Neuronal stem cell (in vitro differentiated cells): ENCODE measurements around the gene KSR2.
"Not testable (repeated sequence)": the region's sequence is repeated elsewhere in the genome, so short reads cannot be mapped to it uniquely, and the experiment has no call there.

Source experiments
- DNase-seq: peaks from one replicate; pipeline ENCODE4 v3.0.0-alpha.2; 2013; ENCODE audit warnings: low spot score
- H2AFZ ChIP-seq: one replicate; pipeline ENCODE4 v1.6.1; 2013; ENCODE audit warnings: mild to moderate bottlenecking, low read length, inconsistent platforms
- H2AK5ac ChIP-seq: 2 replicates; pipeline ENCODE4 v1.6.1; 2013; ENCODE audit warnings: low read depth, mild to moderate bottlenecking, inconsistent platforms, low read length, moderate library complexity, mixed read lengths
- H2BK120ac ChIP-seq: 2 replicates; pipeline ENCODE4 v1.6.1; 2013; ENCODE audit warnings: low read depth, mild to moderate bottlenecking, inconsistent platforms, low read length, moderate library complexity, mixed read lengths
- H2BK12ac ChIP-seq: one replicate; pipeline ENCODE4 v1.6.1; 2013; ENCODE audit warnings: low read length, inconsistent platforms
- H2BK15ac ChIP-seq: 2 replicates; pipeline ENCODE4 v1.6.1; 2013; ENCODE audit warnings: mild to moderate bottlenecking, low read length, inconsistent platforms, mixed read lengths
- H2BK5ac ChIP-seq: one replicate; pipeline ENCODE4 v1.6.1; 2013; ENCODE audit warnings: inconsistent platforms, mild to moderate bottlenecking, low read length, moderate library complexity
- H3K14ac ChIP-seq: one replicate; pipeline ENCODE4 v1.6.1; 2013; ENCODE audit warnings: low read length, inconsistent platforms
- H3K18ac ChIP-seq: 2 replicates; pipeline ENCODE4 v1.6.1; 2013; ENCODE audit warnings: low read length, inconsistent platforms
- H3K23ac ChIP-seq: 2 replicates; pipeline ENCODE4 v1.6.1; 2013; ENCODE audit warnings: low read depth, mild to moderate bottlenecking, mixed read lengths, low read length, inconsistent platforms; ENCODE audit not compliant: poor library complexity
- H3K27ac ChIP-seq: replicated peaks from 3 replicates; pipeline ENCODE4 v1.5.1; 2013; ENCODE audit warnings: low read length, inconsistent platforms
- H3K27me3 ChIP-seq, 3 experiments: 2 replicates each; pipeline ENCODE4 v1.6.1; 2013; ENCODE audit warnings: low read length in 3 of 3, mild to moderate bottlenecking in 2 of 3, inconsistent platforms in 1 of 3, low read depth in 1 of 3, mixed read lengths in 1 of 3, moderate library complexity in 1 of 3; ENCODE audit not compliant: control insufficient read depth in 3 of 3, insufficient read depth in 3 of 3
- H3K36me3 ChIP-seq, 2 donors: replicated peaks in 1 of 2; 2 replicates each; pipeline ENCODE4 v1.6.1; 2013; ENCODE audit warnings: low read length in 2 of 2; ENCODE audit not compliant: control insufficient read depth in 2 of 2, insufficient read depth in 2 of 2
- H3K4ac ChIP-seq: 2 replicates; pipeline ENCODE4 v1.6.1; 2013; ENCODE audit warnings: inconsistent platforms, mild to moderate bottlenecking, low read length, moderate library complexity
- H3K4me1 ChIP-seq, 2 donors: 1 replicate in 1 of 2; 2 replicates in 1 of 2; pipeline ENCODE4 v1.6.1; 2013; ENCODE audit warnings: low read length in 2 of 2, low read depth in 1 of 2; ENCODE audit not compliant: control insufficient read depth in 2 of 2, insufficient read depth in 1 of 2
- H3K4me2 ChIP-seq: one replicate; pipeline ENCODE4 v1.6.1; 2013; ENCODE audit warnings: mild to moderate bottlenecking, low read length, inconsistent platforms; ENCODE audit not compliant: insufficient read depth, poor library complexity, severe bottlenecking
- H3K4me3 ChIP-seq, 2 donors: 2 replicates each; pipeline ENCODE4 v1.5.1; 2013; ENCODE audit warnings: low read length in 2 of 2, mild to moderate bottlenecking in 2 of 2, inconsistent platforms in 1 of 2, moderate library complexity in 1 of 2
- H3K79me1 ChIP-seq: one replicate; pipeline ENCODE4 v1.6.1; 2013; ENCODE audit warnings: low read depth, mild to moderate bottlenecking, inconsistent platforms, low read length, moderate library complexity
- H3K9ac ChIP-seq: one replicate; pipeline ENCODE4 v1.6.1; 2013; ENCODE audit warnings: mild to moderate bottlenecking, low read depth, low read length, inconsistent platforms; ENCODE audit not compliant: poor library complexity
- H3K9me3 ChIP-seq, 2 donors: replicated peaks in 1 of 2; 2 replicates each; pipeline versions ENCODE3 to v1.6.1; 2013; ENCODE audit warnings: low read length in 2 of 2, mild to moderate bottlenecking in 2 of 2, inconsistent platforms in 1 of 2, low read depth in 1 of 2, mixed read lengths in 1 of 2, moderate library complexity in 1 of 2; ENCODE audit not compliant: control insufficient read depth in 2 of 2, insufficient read depth in 1 of 2
- H4K8ac ChIP-seq: one replicate; pipeline ENCODE4 v1.6.1; 2013; ENCODE audit warnings: low read depth, mild to moderate bottlenecking, inconsistent platforms, low read length, moderate library complexity
- H4K91ac ChIP-seq: one replicate; pipeline ENCODE4 v1.6.1; 2013; ENCODE audit warnings: low read length, low read depth, mild to moderate bottlenecking, inconsistent platforms; ENCODE audit not compliant: poor library complexity
- WGBS, 2 donors: extraction: QIAGEN DNeasy Blood & Tissue Kit; methylation state at CpG; one replicate each; pipeline ENCODE4 v1.1.7; 2013; ENCODE audit warnings: missing lambda C conversion rate in 2 of 2, mixed read lengths in 1 of 2; ENCODE audit not compliant: insufficient read length in 2 of 2, insufficient replicate concordance in 1 of 2; ENCODE audit errors: extremely low coverage in 2 of 2; 5-methylcytosine and 5-hydroxymethylcytosine counted together

The KSR2 gene

GRCh38 chr12:118011377-118011776 is 42.6 kb upstream of the KSR2 start:
- H2BK12ac ChIP-seq: no peak overlapping the region
- no peak overlapping the region for H3K14ac ChIP-seq
- no peak overlapping the region for H3K4ac ChIP-seq
- no peak overlapping the region for H2BK15ac ChIP-seq
- DNase-seq: no peak
- H3K4me1 ChIP-seq: peaks cover 2 to 4% of the 10 kb centered on the region in 2 donors
- no peak overlapping the region for H3K4me2 ChIP-seq
- H3K27me3 ChIP-seq: no peaks in the 10 kb centered on the region
- no peak overlapping the region for H2AK5ac ChIP-seq
- H2BK120ac ChIP-seq: no peak overlapping the region
- no peaks in the 10 kb centered on the region for H3K9me3 ChIP-seq
- no peak overlapping the region for H3K9ac ChIP-seq
- no peaks in the 10 kb centered on the region for H3K36me3 ChIP-seq
- H3K4me3 ChIP-seq: no peak overlapping the region
- H2BK5ac ChIP-seq: no peak overlapping the region
- no peak overlapping the region for H4K8ac ChIP-seq
- no peak overlapping the region for H3K18ac ChIP-seq
- H3K79me1 ChIP-seq: no peaks in the 10 kb centered on the region
- no peak overlapping the region for H3K27ac ChIP-seq
- no CpG with 5 or more reads among the region's 3 CpGs for WGBS, 2 donors
- no peak overlapping the region for H3K23ac ChIP-seq
- H4K91ac ChIP-seq: no peak overlapping the region
- H2AFZ ChIP-seq: no peak overlapping the region

DNA sequence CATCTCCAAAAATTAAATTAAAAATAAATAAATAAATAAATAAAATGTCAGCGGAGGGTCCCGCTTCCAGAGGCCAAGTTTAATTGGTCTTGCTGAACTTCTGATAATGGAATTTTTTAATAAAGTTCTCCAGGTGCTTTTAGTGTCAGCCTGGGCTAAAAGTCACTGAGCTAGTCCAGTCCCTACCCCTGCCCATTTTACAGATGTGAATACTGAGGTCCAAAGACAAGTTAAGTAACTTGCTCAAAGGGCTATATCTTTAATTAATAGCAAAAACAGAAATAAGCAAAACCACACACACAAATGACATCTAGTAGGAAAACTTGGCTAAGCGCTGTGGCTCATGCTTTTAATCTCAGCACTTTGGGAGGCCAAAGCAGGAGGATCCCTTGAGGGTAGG is 42.1 kb upstream of the KSR2 start:
- no peak overlapping the region for H2BK120ac ChIP-seq
- no peak overlapping the region for H4K91ac ChIP-seq
- no peak overlapping the region for H3K4me2 ChIP-seq
- H2BK5ac ChIP-seq: no peak overlapping the region
- H3K4ac ChIP-seq: no peak overlapping the region
- no peaks in the 10 kb centered on the region for H3K79me1 ChIP-seq
- H3K9ac ChIP-seq: no peak overlapping the region
- H3K14ac ChIP-seq: no peak overlapping the region
- DNase-seq: no peak
- H3K9me3 ChIP-seq: no peaks in the 10 kb centered on the region
- H2AFZ ChIP-seq: no peak overlapping the region
- no peak overlapping the region for H3K4me3 ChIP-seq
- no CpG with 5 or more reads among the region's 3 CpGs for WGBS, 2 donors
- H3K36me3 ChIP-seq: no peaks in the 10 kb centered on the region
- no peaks in the 10 kb centered on the region for H3K27me3 ChIP-seq
- H3K4me1 ChIP-seq: peaks cover 0 to 1% of the 10 kb centered on the region in 2 donors
- no peak overlapping the region for H4K8ac ChIP-seq
- H3K23ac ChIP-seq: no peak overlapping the region
- H2BK12ac ChIP-seq: no peak overlapping the region
- H2BK15ac ChIP-seq: no peak overlapping the region
- H2AK5ac ChIP-seq: no peak overlapping the region
- H3K18ac ChIP-seq: no peak overlapping the region
- no peak overlapping the region for H3K27ac ChIP-seq

- not testable (repeated sequence) for H4K91ac ChIP-seq, H3K9ac ChIP-seq, H2BK15ac ChIP-seq, H3K79me1 ChIP-seq, H3K4me3 ChIP-seq, H2BK5ac ChIP-seq, H3K18ac ChIP-seq, H2BK120ac ChIP-seq, H3K4me2 ChIP-seq, H2AK5ac ChIP-seq, H2BK12ac ChIP-seq, H3K27ac ChIP-seq, H3K4ac ChIP-seq, H3K36me3 ChIP-seq, H3K4me1 ChIP-seq, H3K27me3 ChIP-seq, H3K14ac ChIP-seq, H4K8ac ChIP-seq, H3K9me3 ChIP-seq, DNase-seq, H3K23ac ChIP-seq
- no CpG with 5 or more reads among the region's 2 CpGs for WGBS, 2 donors
- H2AFZ ChIP-seq: peak overlapping the region; percentile 45
Observed at GRCh38 chr12:117999806-118000205, 31.0 kb upstream of the KSR2 start.

DNA sequence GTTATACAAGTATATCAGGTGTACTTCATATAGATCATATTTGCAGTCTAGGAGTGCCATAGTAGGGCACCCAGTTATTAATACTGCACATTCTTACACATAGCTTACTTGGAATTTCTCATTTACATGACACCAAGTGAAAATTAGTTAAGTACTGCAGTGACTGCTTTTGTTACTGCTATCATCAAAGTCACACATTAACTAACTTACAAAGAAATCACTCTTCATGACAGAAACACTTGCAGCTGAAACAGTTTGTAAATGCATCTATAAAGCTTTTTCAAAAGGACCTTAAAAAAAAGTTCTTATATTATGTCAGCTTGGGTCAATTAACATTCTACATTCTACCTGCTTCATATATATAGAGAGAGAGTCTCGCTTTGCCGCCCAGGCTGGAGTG is 29.9 kb upstream of the KSR2 start:
- Histone ChIP-seq H3K4me2 (no peak overlapping the region), H4K91ac (no peak overlapping the region), H2BK15ac (no peak overlapping the region), H3K4ac (no peak overlapping the region), H3K4me3 (no peak overlapping the region), H3K14ac (no peak overlapping the region), H3K9ac (no peak overlapping the region), H2BK120ac (no peak overlapping the region), H3K79me1 (no peaks in the 10 kb centered on the region), H2BK12ac (no peak overlapping the region), H2BK5ac (no peak overlapping the region), H3K27me3 (peaks cover 0 to 2% (median 0%) of the 10 kb centered on the region in 3 experiments), H2AFZ (no peak overlapping the region), H3K27ac (no peak overlapping the region), H2AK5ac (no peak overlapping the region), H3K36me3 (no peaks in the 10 kb centered on the region), H4K8ac (no peak overlapping the region), H3K4me1 (no peaks in the 10 kb centered on the region), H3K23ac (no peak overlapping the region), H3K18ac (no peak overlapping the region), H3K9me3 (no peaks in the 10 kb centered on the region)
- DNase-seq: no peak
- WGBS, 2 donors: no CpG with 5 or more reads among the region's 2 CpGs
